Panc1 (cell line): ENCODE results near the gene BTBD9. TPM values are rescaled to one million over a fixed set of nuclear protein-coding genes. Genes with fewer than 3 reads are reported as not detected.

Experiments used
- ATAC-seq: fragments of 200-7000 bp; cut with Tn5 transposase; 2 replicates; pipeline ENCODE4 v1.9.1; 2020; ENCODE audit warnings: mild to moderate bottlenecking, moderate library complexity
- BruUV-seq: library from RNA; stranded (reverse); fragments of 400-500 nt; replicated peaks from 2 replicates; lab custom pipeline; 2021; lab: Mats Ljungman, UMichigan
- CTCF ChIA-PET: fragments of 300-600 bp; sonication (Branson Sonifier 250); formaldehyde crosslinking; loops from one replicate; lab custom pipeline; 2022; ENCODE audit warnings: antibody characterized with exemption; lab: Charles Lee
- POLR2A ChIA-PET: fragments of 300-600 bp; sonication (Branson Sonifier 250); formaldehyde crosslinking; loops from one replicate; lab custom pipeline; 2022; ENCODE audit warnings: antibody characterized with exemption; lab: Charles Lee
- DNase-seq: peaks from one replicate; pipeline ENCODE4 v3.0.0-alpha.2; 2010; ENCODE audit warnings: low read depth, low spot score
- H3K27ac ChIP-seq: 2 replicates; pipeline ENCODE4 v1.5.1; 2011; ENCODE audit warnings: mild to moderate bottlenecking, low read length, inconsistent platforms
- H3K27me3 ChIP-seq: fragments of 200-500 bp; sonication (Bioruptor generic); 2 replicates; pipeline ENCODE4 v1.6.0; 2014; ENCODE audit warnings: low read length, inconsistent platforms; ENCODE audit not compliant: control insufficient read depth, insufficient read depth
- H3K36me3 ChIP-seq: fragments of 200-500 bp; sonication (Bioruptor generic); 2 replicates; pipeline ENCODE4 v1.5.1; 2014; ENCODE audit warnings: inconsistent platforms, mild to moderate bottlenecking, low read length, moderate library complexity; ENCODE audit not compliant: control insufficient read depth, insufficient read depth
- H3K4me1 ChIP-seq: 2 replicates; pipeline ENCODE4 v1.5.1; 2011; ENCODE audit warnings: inconsistent platforms, mild to moderate bottlenecking, low read length, moderate library complexity; ENCODE audit not compliant: control insufficient read depth, insufficient read depth
- H3K4me3 ChIP-seq, 2 experiments: 2 replicates each; pipeline ENCODE4 v1.5.1; 2011 to 2012; ENCODE audit warnings: low read depth in 2 of 2, low read length in 2 of 2, mild to moderate bottlenecking in 2 of 2, inconsistent platforms in 1 of 2, moderate library complexity in 1 of 2
- H3K9me3 ChIP-seq: fragments of 200-500 bp; sonication (Bioruptor generic); 2 replicates; pipeline ENCODE4 v1.5.1; 2014; ENCODE audit warnings: low read depth, mild to moderate bottlenecking, inconsistent platforms, low read length, moderate library complexity; ENCODE audit not compliant: control insufficient read depth, insufficient read depth
- CTCF ChIP-seq: fragments of 450-650 bp; IDR thresholded peaks from 2 replicates; pipeline ENCODE4 v1.5.1; 2017; ENCODE audit warnings: mild to moderate bottlenecking
- POLR2AphosphoS5 ChIP-seq: IDR thresholded peaks from 2 replicates; pipeline ENCODE4 v1.6.1; 2012; ENCODE audit warnings: mild to moderate bottlenecking, low read depth, low read length, moderate library complexity
- REST ChIP-seq, 2 experiments: IDR thresholded peaks; 2 replicates each; pipeline ENCODE4 v1.6.1; 2011 to 2012; ENCODE audit warnings: low read depth in 2 of 2, control low read depth in 1 of 2, low read length in 1 of 2, mild to moderate bottlenecking in 1 of 2, moderate library complexity in 1 of 2; ENCODE audit not compliant: insufficient read depth in 1 of 2
- SIN3A ChIP-seq: IDR thresholded peaks from 2 replicates; pipeline ENCODE4 v1.6.1; 2012; ENCODE audit warnings: low read depth, mild to moderate bottlenecking, low read length, moderate library complexity, borderline replicate concordance; ENCODE audit not compliant: insufficient read depth
- TCF7L2 ChIP-seq: IDR thresholded peaks from 2 replicates; pipeline ENCODE4 v1.6.1; 2011; ENCODE audit warnings: mild to moderate bottlenecking, low read depth, low read length, inconsistent platforms
- in situ Hi-C: cut with HindIII; loops from 2 replicates; pipeline ENCODE4 v1.10.0; 2016; ENCODE audit warnings: low sequenced_read_pairs, low pct_unique_long_range_greater_than_20kb
- intact Hi-C: fragments of 100-400 bp; cut with micrococcal nuclease; formaldehyde crosslinking; loops from one replicate; pipeline ENCODE4 v1.10.0; 2022; ENCODE audit not compliant: unreplicated experiment
- total RNA-seq: library from RNA; stranded (reverse); gene quantifications from one replicate; pipeline ENCODE4 v1.2.1, GENCODE V29; 2021; ENCODE audit not compliant: unreplicated experiment

The BTBD9 gene
- total RNA-seq, 1 experiment from 2014 or later = 12.8 TPM

- TF ChIP-seq CTCF (no peak), SIN3A (no peak), REST (IDR thresholded peaks at IDR 0.05; ENCODE audit: insufficient read depth in 1 of 2, low read depth in 2 of 2, low read length in 1 of 2) (no peak), TCF7L2 (no peak), POLR2AphosphoS5 (no peak)
- Histone ChIP-seq H3K27ac (no peak overlapping the region), H3K9me3 (no peaks in the 10 kb centered on the region), H3K27me3 (no peaks in the 10 kb centered on the region), H3K4me1 (peaks cover 10% of the 10 kb centered on the region; the same call in 1 of the 2 replicates), H3K36me3 (peaks cover 3% of the 10 kb centered on the region; the same call in 1 of the 2 replicates), H3K4me3 (no peak overlapping the region)
- intact Hi-C loops = no loop called here
- in situ Hi-C loops = no loop called here
- DNase-seq = no peak
- BruUV-seq = no TSS peak
- ATAC-seq = no peak
- POLR2A ChIA-PET = no interaction called here
- CTCF ChIA-PET = no interaction called here
Observed at GRCh38 chr6:38636027-38636426, 3.7 kb downstream of the BTBD9 start.

- DNase-seq (no peak), ATAC-seq (no peak)
- in situ Hi-C loops (no loop called here), intact Hi-C loops (no loop called here)
- no peak overlapping the region for H3K4me3 ChIP-seq
- H3K27me3 ChIP-seq = no peaks in the 10 kb centered on the region
- POLR2A ChIA-PET = no interaction called here
- CTCF ChIA-PET = no interaction called here
- no peaks in the 10 kb centered on the region for H3K9me3 ChIP-seq
- BruUV-seq = no TSS peak
- H3K27ac ChIP-seq = no peak overlapping the region
- TF ChIP-seq TCF7L2 = no peak
- TF ChIP-seq CTCF = no peak
- TF ChIP-seq SIN3A = no peak
- TF ChIP-seq REST (IDR thresholded peaks at IDR 0.05; ENCODE audit: insufficient read depth in 1 of 2, low read depth in 2 of 2, low read length in 1 of 2) = no peak
- TF ChIP-seq POLR2AphosphoS5 = no peak
- no peaks in the 10 kb centered on the region for H3K36me3 ChIP-seq
- H3K4me1 ChIP-seq = peaks cover 6% of the 10 kb centered on the region; the same call in 1 of the 2 replicates
Observed at GRCh38 chr6:38634518-38634917, 5.2 kb downstream of the BTBD9 start.
